ENCODE measurements around the gene LDLRAD2.

- TF ChIP-seq POLR2A (IDR thresholded peaks at IDR 0.05), result no peak
- TF ChIP-seq, protein P1, sequence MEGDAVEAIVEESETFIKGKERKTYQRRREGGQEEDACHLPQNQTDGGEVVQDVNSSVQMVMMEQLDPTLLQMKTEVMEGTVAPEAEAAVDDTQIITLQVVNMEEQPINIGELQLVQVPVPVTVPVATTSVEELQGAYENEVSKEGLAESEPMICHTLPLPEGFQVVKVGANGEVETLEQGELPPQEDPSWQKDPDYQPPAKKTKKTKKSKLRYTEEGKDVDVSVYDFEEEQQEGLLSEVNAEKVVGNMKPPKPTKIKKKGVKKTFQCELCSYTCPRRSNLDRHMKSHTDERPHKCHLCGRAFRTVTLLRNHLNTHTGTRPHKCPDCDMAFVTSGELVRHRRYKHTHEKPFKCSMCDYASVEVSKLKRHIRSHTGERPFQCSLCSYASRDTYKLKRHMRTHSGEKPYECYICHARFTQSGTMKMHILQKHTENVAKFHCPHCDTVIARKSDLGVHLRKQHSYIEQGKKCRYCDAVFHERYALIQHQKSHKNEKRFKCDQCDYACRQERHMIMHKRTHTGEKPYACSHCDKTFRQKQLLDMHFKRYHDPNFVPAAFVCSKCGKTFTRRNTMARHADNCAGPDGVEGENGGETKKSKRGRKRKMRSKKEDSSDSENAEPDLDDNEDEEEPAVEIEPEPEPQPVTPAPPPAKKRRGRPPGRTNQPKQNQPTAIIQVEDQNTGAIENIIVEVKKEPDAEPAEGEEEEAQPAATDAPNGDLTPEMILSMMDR (IDR thresholded peaks at IDR 0.05), result no peak
These were observed 59.9 kb downstream of the LDLRAD2 start for GRCh38 chr1:21871943-21872342.
